Erythroblast (primary cell): ENCODE measurements around the gene CTXN1.

Experiments used
- DNase-seq, 2 experiments: peaks; one replicate each; lab custom pipeline; 2025; lab: John Stamatoyannopoulos, UW
- GATA1 ChIP-seq: IDR thresholded peaks from 2 replicates; pipeline ENCODE4 v1.6.1; 2011; ENCODE audit warnings: low read depth, mild to moderate bottlenecking, control low read depth, low read length, moderate library complexity
- POLR2A ChIP-seq: IDR thresholded peaks from 2 replicates; pipeline ENCODE4 v1.6.1; 2011; ENCODE audit warnings: mild to moderate bottlenecking, low read length

Gene CTXN1

GRCh38 chr19:7926021-7926726, at the start of gene CTXN1:
TSS of gene CTXN1 (minus strand) at chr19:7926135. CDS start at chr19:7925538, 597 bp downstream.
- TF ChIP-seq POLR2A (no peak), GATA1 (no peak)
- DNase-seq: peak; percentile 76 to 88

- DNase-seq: no peak
- TF ChIP-seq POLR2A: no peak
- no peak for TF ChIP-seq GATA1
Observed at GRCh38 chr19:7975037-7975436, 49.1 kb upstream of the CTXN1 start.

DNA sequence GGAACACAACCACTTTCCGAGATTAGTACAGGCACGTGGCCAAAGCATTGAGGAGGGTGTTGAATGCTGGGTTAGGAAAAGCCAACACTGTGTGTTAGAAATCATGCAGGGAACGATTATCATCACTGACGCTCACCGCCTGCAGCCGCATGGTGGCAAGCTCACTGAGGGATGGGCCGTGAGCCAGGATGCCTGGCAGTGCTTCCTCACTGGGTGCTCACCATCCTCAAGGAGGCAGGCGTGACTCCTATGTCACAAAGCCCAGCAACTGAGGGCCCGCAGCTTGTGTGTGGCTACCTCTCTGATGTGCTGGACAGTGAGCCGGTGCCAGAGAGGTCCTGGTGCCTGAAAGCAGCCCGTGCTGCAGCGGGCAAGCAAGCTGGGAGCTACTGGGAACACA, 47.9 kb upstream of the CTXN1 start:
- no peak for DNase-seq
- TF ChIP-seq GATA1: no peak
- no peak for TF ChIP-seq POLR2A

DNA sequence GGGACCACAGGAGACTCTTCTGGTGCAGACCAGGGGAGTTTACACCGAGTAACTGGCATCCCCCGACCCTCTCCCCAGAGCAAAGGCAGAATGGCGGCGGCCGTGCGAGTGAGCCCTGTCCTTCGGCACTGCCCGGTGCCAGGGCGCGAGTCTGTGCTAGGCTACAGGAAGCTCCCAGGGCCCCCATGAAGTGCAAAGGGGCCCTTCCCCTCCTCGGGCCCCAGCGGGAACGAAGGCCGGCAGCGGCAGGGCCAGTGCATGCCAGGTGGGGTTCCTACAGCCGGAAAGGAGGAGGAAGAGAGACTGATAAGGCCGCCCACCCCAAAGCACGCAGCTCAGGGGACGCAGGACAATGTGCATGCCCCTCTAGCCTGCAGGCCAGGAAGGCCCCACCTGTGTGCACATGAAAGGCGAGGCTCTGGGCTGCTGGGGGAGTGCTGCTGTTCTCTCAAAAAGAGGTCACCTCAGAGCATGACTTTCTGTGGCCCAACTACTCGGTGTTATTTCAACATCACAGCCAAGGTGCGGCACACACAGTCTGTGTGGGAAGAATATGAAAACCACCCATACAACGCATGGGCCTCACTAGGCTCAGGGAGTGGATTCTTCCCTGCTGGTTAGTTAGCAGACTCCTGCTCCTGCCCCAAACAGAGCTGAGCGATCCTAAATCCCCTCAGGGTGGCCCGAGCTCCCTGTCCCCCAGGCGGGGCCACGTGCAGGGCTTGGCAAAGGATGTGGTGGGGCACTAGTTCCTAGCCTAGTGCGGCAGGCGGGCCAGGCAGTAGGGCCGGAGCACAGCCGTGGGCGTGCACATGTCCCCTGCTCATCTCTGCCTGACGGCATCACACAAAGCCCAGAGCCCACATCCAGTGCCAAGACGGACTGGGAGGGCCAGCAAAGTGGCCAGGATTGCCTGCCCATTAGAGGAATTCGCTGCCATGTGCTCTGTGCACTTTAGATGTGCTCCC, 45.9 kb upstream of the CTXN1 start:
- TF ChIP-seq POLR2A (no peak), GATA1 (no peak)
- no peak for DNase-seq

- TF ChIP-seq GATA1 (no peak), POLR2A (no peak)
- peak; percentile 42 to 68 for DNase-seq
Observed at GRCh38 chr19:7970716-7971448, 44.9 kb upstream of the CTXN1 start.

GRCh38 chr19:7969555-7969939, 43.6 kb upstream of the CTXN1 start:
- no peak for DNase-seq
- TF ChIP-seq GATA1 (no peak), POLR2A (no peak)

DNA sequence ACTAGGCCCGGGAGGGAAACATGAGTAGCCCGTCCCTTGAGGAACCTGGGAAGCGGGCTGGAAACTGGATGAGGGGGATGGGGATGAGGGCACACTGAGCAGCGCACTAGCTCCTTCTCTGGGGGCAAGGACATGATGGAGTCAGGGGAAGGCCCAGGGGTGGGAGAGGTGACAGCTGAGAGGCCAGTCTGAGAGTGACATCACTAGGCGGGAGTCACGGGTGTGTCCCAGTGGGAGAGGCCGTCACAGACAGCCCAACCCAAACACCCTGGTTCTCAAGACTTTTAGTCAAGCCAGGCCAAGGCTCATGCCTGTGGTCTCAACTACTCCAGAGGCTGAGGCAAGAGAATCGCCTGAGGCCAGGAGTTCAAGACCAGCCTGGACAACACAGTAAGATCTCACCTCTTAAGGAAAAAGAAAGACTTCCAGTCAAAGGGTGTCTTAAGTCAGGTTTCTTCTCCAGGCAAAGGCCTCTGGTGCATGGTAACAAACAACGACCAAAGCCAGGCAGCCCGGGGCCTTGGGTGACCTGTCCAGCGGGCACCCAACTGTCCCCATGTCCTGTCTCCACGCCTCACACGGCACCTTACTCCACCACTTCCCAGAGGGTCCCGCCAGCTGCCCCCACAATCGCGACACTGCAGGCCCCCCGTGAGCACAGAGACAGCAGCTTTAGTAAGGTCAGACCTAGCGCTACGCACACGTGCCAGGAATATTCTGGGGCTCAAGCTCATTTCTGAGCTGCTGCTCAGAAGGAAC, 43.0 kb upstream of the CTXN1 start:
- TF ChIP-seq POLR2A (no peak), GATA1 (no peak)
- peak; percentile 77 to 88 for DNase-seq

- no peak for TF ChIP-seq GATA1
- no peak for TF ChIP-seq POLR2A
- DNase-seq: no peak
Observed at GRCh38 chr19:7968008-7968795, 42.3 kb upstream of the CTXN1 start.

DNA sequence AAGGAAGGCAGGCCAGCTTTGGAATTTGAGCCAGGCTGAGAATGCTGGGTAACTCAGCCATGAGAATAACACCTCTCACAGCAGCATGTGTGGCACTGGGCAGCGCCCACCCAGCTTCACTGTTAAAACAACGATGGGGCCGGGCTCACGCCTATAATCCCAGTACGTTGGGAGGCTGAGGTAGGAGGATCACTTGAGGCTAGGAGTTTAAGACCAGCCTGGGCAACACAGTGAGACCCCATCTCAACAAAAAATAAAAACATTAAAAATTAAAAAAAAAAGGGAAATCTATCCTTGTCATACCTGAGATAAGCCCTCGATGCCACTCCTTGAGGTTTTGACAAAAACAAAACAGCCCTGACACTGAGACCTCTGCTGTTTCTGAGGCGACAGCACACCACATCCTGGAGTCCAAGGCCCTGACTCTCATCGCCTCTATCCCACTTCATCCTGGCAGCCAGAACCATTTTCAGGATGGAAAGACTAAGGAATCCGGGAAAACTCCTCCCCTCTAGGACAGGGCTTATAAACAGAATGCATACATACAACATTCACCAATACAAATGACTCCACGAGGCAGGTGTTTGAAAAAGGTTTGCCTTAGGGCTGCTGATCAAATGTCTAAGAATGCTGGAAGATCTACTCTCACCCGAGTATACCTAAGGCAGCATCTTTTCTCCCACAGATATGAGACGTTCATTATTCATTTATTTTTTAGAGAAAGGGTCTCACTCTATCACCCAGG, 40.2 kb upstream of the CTXN1 start:
- TF ChIP-seq GATA1 (no peak), POLR2A (no peak)
- DNase-seq: no peak

DNA sequence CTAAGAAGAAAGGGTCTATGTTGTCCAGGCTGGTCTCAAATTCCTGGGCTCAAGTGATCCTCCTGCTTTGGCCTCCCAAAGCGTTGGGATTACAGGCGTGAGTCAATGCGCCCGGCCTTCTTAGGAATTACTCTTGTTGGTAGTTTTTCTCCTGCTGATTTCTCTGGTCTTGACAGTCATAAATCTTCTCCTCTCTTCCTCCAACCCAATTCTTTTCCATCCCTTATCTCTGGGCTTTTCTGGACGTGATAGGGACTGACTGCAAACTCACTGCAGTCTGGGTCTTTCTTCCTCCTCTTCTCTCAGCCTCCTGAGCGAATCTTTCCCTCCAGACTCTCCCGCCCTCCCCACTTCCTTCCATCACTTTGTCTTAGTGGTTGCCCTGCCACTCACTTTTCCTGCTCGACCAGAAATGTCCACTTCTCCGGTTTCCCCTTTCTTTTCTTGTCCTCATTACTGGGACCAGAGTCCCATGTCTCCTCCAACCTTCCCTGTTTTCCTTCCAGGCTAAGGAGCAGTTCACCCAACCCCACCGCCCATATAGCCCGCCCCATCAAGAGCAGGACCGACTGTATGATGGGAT, 39.4 kb upstream of the CTXN1 start:
- DNase-seq: no peak
- TF ChIP-seq POLR2A: no peak
- TF ChIP-seq GATA1: no peak

GRCh38 chr19:7963566-7963965, 37.6 kb upstream of the CTXN1 start:
- no peak for DNase-seq
- TF ChIP-seq POLR2A: no peak
- TF ChIP-seq GATA1: no peak
